MM.1S (cell line): ENCODE data around the gene AMER1.

ENCODE experiments used
- DNase-seq: peaks from one replicate; pipeline ENCODE4 v3.0.0-alpha.2; 2015
- H2AFZ ChIP-seq: fragments of 300-600 bp; sonication (generic); 2 replicates; pipeline ENCODE4 v1.6.0; 2016; ENCODE audit warnings: antibody characterized with exemption, low read length
- H3F3A ChIP-seq: fragments of 300-600 bp; sonication (generic); 2 replicates; pipeline ENCODE4 v1.6.1; 2016; ENCODE audit warnings: mild to moderate bottlenecking, antibody characterized with exemption, low read length, moderate library complexity, mixed read lengths; ENCODE audit not compliant: insufficient read depth
- H3K27ac ChIP-seq: fragments of 300-600 bp; sonication (generic); 2 replicates; pipeline ENCODE4 v1.5.1; 2016; ENCODE audit warnings: mild to moderate bottlenecking, low read length
- H3K27me3 ChIP-seq: fragments of 300-600 bp; sonication (generic); replicated peaks from 2 replicates; pipeline ENCODE4 v1.6.0; 2016; ENCODE audit warnings: low read length; ENCODE audit not compliant: insufficient read depth
- H3K36me3 ChIP-seq: fragments of 300-600 bp; sonication (generic); replicated peaks from 2 replicates; pipeline ENCODE4 v1.6.1; 2016; ENCODE audit warnings: mild to moderate bottlenecking, low read length, mixed read lengths; ENCODE audit not compliant: insufficient read depth
- H3K4me1 ChIP-seq: fragments of 300-600 bp; sonication (generic); 2 replicates; pipeline ENCODE4 v1.6.1; 2016; ENCODE audit warnings: low read length, mixed read lengths
- H3K4me2 ChIP-seq: fragments of 300-600 bp; sonication (generic); 2 replicates; pipeline ENCODE4 v1.6.0; 2016; ENCODE audit warnings: low read depth, low read length
- H3K4me3 ChIP-seq: fragments of 300-600 bp; sonication (generic); 2 replicates; pipeline ENCODE4 v1.5.1; 2016; ENCODE audit warnings: low read length, mixed read lengths
- H3K79me2 ChIP-seq: fragments of 300-600 bp; sonication (generic); 2 replicates; pipeline ENCODE4 v1.6.1; 2016; ENCODE audit warnings: mixed run types, low read length, mixed read lengths
- H3K9ac ChIP-seq: fragments of 300-600 bp; sonication (generic); 2 replicates; pipeline ENCODE4 v1.6.1; 2016; ENCODE audit warnings: low read length, mixed read lengths
- H3K9me2 ChIP-seq: fragments of 300-600 bp; sonication (generic); replicated peaks from 2 replicates; pipeline ENCODE4 v1.6.1; 2016; ENCODE audit warnings: mild to moderate bottlenecking, low read length, mixed read lengths; ENCODE audit not compliant: insufficient read depth
- H3K9me3 ChIP-seq: fragments of 300-600 bp; sonication (generic); replicated peaks from 2 replicates; pipeline ENCODE4 v1.6.1; 2016; ENCODE audit warnings: mild to moderate bottlenecking, low read length, mixed read lengths; ENCODE audit not compliant: insufficient read depth
- H4K20me1 ChIP-seq: fragments of 300-600 bp; sonication (generic); 2 replicates; pipeline ENCODE4 v1.6.1; 2016; ENCODE audit warnings: mild to moderate bottlenecking, low read length, moderate library complexity, mixed read lengths; ENCODE audit not compliant: insufficient read depth
- EZH2 ChIP-seq: fragments of 300-600 bp; sonication (generic); optimal IDR thresholded peaks from 2 replicates; pipeline ENCODE3; 2017; ENCODE audit warnings: low read depth, mild to moderate bottlenecking, antibody characterized with exemption, low read length, mixed read lengths
- EZH2phosphoT487 ChIP-seq: fragments of 300-600 bp; sonication (generic); IDR thresholded peaks from 2 replicates; pipeline ENCODE4 v1.6.1; 2018; ENCODE audit warnings: antibody characterized with exemption, low read length
- TF ChIP-seq, protein P1 (sequence below): fragments of 300-600 bp; sonication (generic); IDR thresholded peaks from 2 replicates; pipeline ENCODE4 v1.5.1; 2016; ENCODE audit warnings: antibody characterized with exemption, low read length, mixed read lengths

The AMER1 gene

DNA sequence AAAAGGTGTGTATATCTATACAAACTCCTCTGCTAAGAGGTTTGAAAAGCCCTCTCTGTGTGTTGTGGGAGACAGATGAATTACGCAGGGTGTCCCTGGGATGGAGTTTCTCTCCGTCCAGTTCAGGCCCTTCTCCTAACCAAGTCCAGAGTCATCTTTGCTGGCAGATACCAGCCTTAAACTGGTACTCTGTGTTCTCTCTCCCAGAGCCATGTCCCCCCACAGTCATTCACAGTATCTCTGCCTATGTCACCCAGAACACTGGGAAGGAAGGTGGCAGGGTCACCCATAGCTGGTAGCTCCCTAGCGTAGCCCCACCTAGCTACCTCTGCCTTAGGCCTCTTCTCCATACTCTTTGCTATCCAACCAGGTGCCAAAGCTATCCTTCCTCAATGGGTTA lies 8.9 kb downstream of the AMER1 start:
- H3K9me3 ChIP-seq: no peaks in the 10 kb centered on the region
- H3K27me3 ChIP-seq: no peaks in the 10 kb centered on the region
- peaks cover 4% of the 10 kb centered on the region; the same call in 1 of the 2 replicates for H3K79me2 ChIP-seq
- TF ChIP-seq EZH2 (no peak), EZH2phosphoT487 (no peak)
- TF ChIP-seq, protein P1, sequence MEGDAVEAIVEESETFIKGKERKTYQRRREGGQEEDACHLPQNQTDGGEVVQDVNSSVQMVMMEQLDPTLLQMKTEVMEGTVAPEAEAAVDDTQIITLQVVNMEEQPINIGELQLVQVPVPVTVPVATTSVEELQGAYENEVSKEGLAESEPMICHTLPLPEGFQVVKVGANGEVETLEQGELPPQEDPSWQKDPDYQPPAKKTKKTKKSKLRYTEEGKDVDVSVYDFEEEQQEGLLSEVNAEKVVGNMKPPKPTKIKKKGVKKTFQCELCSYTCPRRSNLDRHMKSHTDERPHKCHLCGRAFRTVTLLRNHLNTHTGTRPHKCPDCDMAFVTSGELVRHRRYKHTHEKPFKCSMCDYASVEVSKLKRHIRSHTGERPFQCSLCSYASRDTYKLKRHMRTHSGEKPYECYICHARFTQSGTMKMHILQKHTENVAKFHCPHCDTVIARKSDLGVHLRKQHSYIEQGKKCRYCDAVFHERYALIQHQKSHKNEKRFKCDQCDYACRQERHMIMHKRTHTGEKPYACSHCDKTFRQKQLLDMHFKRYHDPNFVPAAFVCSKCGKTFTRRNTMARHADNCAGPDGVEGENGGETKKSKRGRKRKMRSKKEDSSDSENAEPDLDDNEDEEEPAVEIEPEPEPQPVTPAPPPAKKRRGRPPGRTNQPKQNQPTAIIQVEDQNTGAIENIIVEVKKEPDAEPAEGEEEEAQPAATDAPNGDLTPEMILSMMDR: no peak
- H3K9me2 ChIP-seq: no peaks in the 10 kb centered on the region
- H4K20me1 ChIP-seq: no peaks in the 10 kb centered on the region
- H3K4me2 ChIP-seq: no peak overlapping the region
- no peaks in the 10 kb centered on the region for H3K36me3 ChIP-seq
- no peak overlapping the region for H3K27ac ChIP-seq
- no peaks in the 10 kb centered on the region for H3F3A ChIP-seq
- no peak overlapping the region for H2AFZ ChIP-seq
- H3K4me1 ChIP-seq: no peaks in the 10 kb centered on the region
- no peak for DNase-seq
- H3K9ac ChIP-seq: no peak overlapping the region
- H3K4me3 ChIP-seq: no peak overlapping the region

DNA sequence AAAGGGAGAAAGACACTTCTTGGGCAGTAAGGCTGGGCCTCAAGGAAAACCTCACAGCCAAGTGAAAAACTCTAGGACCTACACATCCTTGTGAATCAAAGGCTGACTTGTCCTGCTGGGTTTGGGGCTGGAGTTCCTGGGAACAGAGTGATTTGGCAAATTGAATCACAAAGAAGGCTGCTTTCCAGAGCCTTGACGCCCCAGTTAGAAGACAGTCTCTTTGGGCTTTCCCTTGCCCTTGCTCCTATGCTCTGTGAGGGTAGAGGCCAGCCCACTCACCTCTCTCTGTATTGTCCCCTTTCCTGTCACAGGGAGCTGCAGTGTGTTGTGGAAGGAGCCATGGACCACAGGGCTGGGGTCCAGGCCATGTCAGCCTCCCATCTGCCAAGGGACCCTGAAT lies 9.6 kb downstream of the AMER1 start:
- Histone ChIP-seq H3K4me1 (no peaks in the 10 kb centered on the region), H3K4me3 (no peak overlapping the region), H3K4me2 (no peak overlapping the region), H3K79me2 (peaks cover 4% of the 10 kb centered on the region; the same call in 1 of the 2 replicates), H2AFZ (no peak overlapping the region), H3K9ac (no peak overlapping the region), H3K36me3 (no peaks in the 10 kb centered on the region), H3K9me3 (no peaks in the 10 kb centered on the region), H3K27ac (no peak overlapping the region), H4K20me1 (no peaks in the 10 kb centered on the region), H3F3A (no peaks in the 10 kb centered on the region), H3K9me2 (no peaks in the 10 kb centered on the region), H3K27me3 (no peaks in the 10 kb centered on the region)
- DNase-seq: no peak
- TF ChIP-seq EZH2phosphoT487 (no peak), EZH2 (no peak)
- TF ChIP-seq, protein P1: no peak

DNA sequence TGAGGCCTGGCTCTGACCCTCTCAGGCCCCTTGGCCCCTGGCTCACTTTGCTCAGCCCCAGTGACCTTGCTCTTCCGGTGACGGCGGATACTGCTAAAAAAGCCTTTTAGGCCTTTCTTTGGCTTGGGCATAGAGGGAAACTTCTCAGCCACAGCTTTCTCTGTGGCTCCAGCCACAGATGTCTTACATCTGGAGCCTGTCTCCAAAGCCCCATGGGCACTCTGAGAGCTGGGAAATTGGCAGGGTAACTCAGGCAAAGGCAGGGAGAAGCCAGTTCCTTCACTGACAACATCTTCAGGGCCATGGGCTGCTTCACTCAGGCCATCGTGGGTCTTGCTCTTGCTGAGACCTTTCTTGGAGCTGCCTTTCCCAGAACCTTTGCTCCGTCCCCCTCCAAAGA lies 12.8 kb downstream of the AMER1 start:
- H3K27ac ChIP-seq: no peak overlapping the region
- H3K9me3 ChIP-seq: no peaks in the 10 kb centered on the region
- no peaks in the 10 kb centered on the region for H3K4me1 ChIP-seq
- H3K9me2 ChIP-seq: no peaks in the 10 kb centered on the region
- TF ChIP-seq EZH2: no peak
- TF ChIP-seq, protein P1: no peak
- no peak for TF ChIP-seq EZH2phosphoT487
- H3K79me2 ChIP-seq: no peaks in the 10 kb centered on the region; the same call in 1 of the 2 replicates
- no peak for DNase-seq
- H3K4me3 ChIP-seq: no peak overlapping the region
- H3K9ac ChIP-seq: no peak overlapping the region
- no peaks in the 10 kb centered on the region for H3K36me3 ChIP-seq
- no peaks in the 10 kb centered on the region for H3K27me3 ChIP-seq
- no peaks in the 10 kb centered on the region for H3F3A ChIP-seq
- H4K20me1 ChIP-seq: no peaks in the 10 kb centered on the region
- H3K4me2 ChIP-seq: no peak overlapping the region
- no peak overlapping the region for H2AFZ ChIP-seq
